Activated naive CD4-positive, alpha-beta T cell (primary cell): ENCODE data around the gene KRTAP4-3.
"Not testable (repeated sequence)": the region's sequence is repeated elsewhere in the genome, so short reads cannot be mapped to it uniquely, and the experiment has no call there.

Source experiments
- DNase-seq, 4 experiments: peaks; one replicate each; lab custom pipeline; 2025; lab: John Stamatoyannopoulos, UW

KRTAP4-3 gene

GRCh38 chr17:41151525-41151924, 16.5 kb downstream of the KRTAP4-3 start:
- DNase-seq, result no peak

GRCh38 chr17:41150026-41150425, 18.0 kb downstream of the KRTAP4-3 start:
- no peak for DNase-seq

GRCh38 chr17:41149652-41149985, 18.4 kb downstream of the KRTAP4-3 start, which contains the start of gene KRTAP4-5:
Gene KRTAP4-5 (minus strand): TSS chr17:41149825. CDS start chr17:41149767, 58 bp downstream.
- no peak for DNase-seq

GRCh38 chr17:41148971-41149651, 18.9 kb downstream of the KRTAP4-3 start:
- not testable (repeated sequence) for DNase-seq

- DNase-seq, result no peak
Measured at GRCh38 chr17:41147531-41148204, 20.4 kb downstream of the KRTAP4-3 start.

- DNase-seq, result no peak
Measured at GRCh38 chr17:41145261-41145660, 22.8 kb downstream of the KRTAP4-3 start.

- no peak for DNase-seq
Measured at GRCh38 chr17:41144846-41145245, 23.2 kb downstream of the KRTAP4-3 start.

GRCh38 chr17:41141361-41141760, 26.7 kb downstream of the KRTAP4-3 start:
- no peak for DNase-seq

GRCh38 chr17:41140360-41141131, 27.5 kb downstream of the KRTAP4-3 start, which contains the start of gene KRTAP4-6:
Gene KRTAP4-6 (minus strand): TSS chr17:41140544. CDS start chr17:41140487, 57 bp downstream.
- DNase-seq, result no peak

GRCh38 chr17:41139865-41140264, 28.2 kb downstream of the KRTAP4-3 start:
- DNase-seq, result not testable (repeated sequence)

GRCh38 chr17:41133880-41134735, 33.9 kb downstream of the KRTAP4-3 start:
- DNase-seq, result no peak

GRCh38 chr17:41131979-41132378, 36.0 kb downstream of the KRTAP4-3 start:
- DNase-seq, result no peak

GRCh38 chr17:41127371-41127770, 40.6 kb downstream of the KRTAP4-3 start:
- DNase-seq, result no peak

- no peak for DNase-seq
Measured at GRCh38 chr17:41126412-41126811, 41.6 kb downstream of the KRTAP4-3 start.

GRCh38 chr17:41125064-41125463, 43.0 kb downstream of the KRTAP4-3 start:
- no peak for DNase-seq

GRCh38 chr17:41123991-41124371, 44.0 kb downstream of the KRTAP4-3 start, which contains the start of gene KRTAP4-12:
Gene KRTAP4-12 (minus strand): TSS chr17:41124182. CDS start chr17:41124122, 60 bp downstream.
- not testable (repeated sequence) for DNase-seq

- DNase-seq, result not testable (repeated sequence)
Measured at GRCh38 chr17:41123292-41123990, 44.6 kb downstream of the KRTAP4-3 start.

GRCh38 chr17:41121742-41122141, 46.3 kb downstream of the KRTAP4-3 start:
- no peak for DNase-seq

GRCh38 chr17:41119696-41120690, 48.0 kb downstream of the KRTAP4-3 start:
- not testable (repeated sequence) for DNase-seq

- DNase-seq, result no peak
Measured at GRCh38 chr17:41118721-41119120, 49.3 kb downstream of the KRTAP4-3 start.
